Fibroblast of pulmonary artery (primary cell): ENCODE results near the gene FAM174C.
A peak's percentile ranks its signal among the peaks of the same experiment; 100 is the strongest.

Source experiments
- DNase-seq: peaks from one replicate; pipeline ENCODE4 v3.0.0-alpha.2; 2010; ENCODE audit warnings: low read depth
- H3K4me3 ChIP-seq: replicated peaks from 2 replicates; pipeline ENCODE4 v1.5.1; 2011; ENCODE audit warnings: low read depth, mild to moderate bottlenecking, control low read depth, low read length, moderate library complexity
- TF ChIP-seq, protein P1 (sequence below): IDR thresholded peaks from 2 replicates; pipeline ENCODE4 v1.5.1; 2011; ENCODE audit warnings: mild to moderate bottlenecking, control low read depth, low read length, inconsistent platforms; ENCODE audit errors: missing control alignments

Gene FAM174C

DNA sequence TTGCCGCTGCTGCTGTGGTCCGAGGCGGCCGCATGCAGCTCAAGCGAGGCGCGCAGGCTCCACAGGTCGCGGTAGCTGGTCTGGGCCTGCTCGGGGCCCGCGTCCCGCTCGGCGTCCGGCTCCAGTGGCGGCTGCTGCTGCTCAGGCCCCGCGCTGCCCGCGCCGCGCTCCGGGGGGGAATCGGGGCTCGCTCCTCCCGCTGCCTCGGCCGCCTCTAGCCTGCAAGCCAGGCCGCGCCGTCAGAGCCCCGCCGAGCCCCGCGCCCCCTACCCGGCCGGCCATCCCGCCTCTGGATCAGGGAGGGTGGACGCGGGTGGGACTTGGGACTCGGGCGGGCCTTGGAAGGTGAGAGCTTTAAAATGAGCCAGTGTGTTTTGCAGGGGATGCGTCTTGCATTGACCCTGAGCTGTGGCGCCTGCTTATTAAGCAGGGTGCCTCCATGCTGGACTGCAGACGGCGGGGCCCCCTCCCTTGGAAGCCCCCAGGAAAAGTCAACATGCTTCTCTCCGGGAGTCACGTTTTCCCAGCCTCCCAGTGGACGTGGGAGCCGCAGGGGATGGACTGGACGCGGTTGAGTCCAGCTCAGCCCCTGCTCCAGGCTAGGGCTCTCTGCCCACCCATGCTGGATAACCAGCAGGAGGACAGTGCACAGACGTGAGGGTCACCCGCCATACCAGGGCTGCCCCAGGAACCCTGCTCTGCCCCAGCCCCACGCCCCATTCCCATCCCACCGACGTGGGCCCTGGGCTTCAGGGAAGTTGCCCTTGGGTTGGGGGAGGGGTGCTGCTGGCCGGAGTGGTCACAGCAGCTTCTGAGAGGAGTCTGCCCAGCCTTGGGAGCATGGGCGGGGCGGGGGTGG, 45.2 kb upstream of the FAM174C start:
- TF ChIP-seq, protein P1, sequence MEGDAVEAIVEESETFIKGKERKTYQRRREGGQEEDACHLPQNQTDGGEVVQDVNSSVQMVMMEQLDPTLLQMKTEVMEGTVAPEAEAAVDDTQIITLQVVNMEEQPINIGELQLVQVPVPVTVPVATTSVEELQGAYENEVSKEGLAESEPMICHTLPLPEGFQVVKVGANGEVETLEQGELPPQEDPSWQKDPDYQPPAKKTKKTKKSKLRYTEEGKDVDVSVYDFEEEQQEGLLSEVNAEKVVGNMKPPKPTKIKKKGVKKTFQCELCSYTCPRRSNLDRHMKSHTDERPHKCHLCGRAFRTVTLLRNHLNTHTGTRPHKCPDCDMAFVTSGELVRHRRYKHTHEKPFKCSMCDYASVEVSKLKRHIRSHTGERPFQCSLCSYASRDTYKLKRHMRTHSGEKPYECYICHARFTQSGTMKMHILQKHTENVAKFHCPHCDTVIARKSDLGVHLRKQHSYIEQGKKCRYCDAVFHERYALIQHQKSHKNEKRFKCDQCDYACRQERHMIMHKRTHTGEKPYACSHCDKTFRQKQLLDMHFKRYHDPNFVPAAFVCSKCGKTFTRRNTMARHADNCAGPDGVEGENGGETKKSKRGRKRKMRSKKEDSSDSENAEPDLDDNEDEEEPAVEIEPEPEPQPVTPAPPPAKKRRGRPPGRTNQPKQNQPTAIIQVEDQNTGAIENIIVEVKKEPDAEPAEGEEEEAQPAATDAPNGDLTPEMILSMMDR, result no peak
- DNase-seq, result no peak
- no peak overlapping the region for H3K4me3 ChIP-seq

DNA sequence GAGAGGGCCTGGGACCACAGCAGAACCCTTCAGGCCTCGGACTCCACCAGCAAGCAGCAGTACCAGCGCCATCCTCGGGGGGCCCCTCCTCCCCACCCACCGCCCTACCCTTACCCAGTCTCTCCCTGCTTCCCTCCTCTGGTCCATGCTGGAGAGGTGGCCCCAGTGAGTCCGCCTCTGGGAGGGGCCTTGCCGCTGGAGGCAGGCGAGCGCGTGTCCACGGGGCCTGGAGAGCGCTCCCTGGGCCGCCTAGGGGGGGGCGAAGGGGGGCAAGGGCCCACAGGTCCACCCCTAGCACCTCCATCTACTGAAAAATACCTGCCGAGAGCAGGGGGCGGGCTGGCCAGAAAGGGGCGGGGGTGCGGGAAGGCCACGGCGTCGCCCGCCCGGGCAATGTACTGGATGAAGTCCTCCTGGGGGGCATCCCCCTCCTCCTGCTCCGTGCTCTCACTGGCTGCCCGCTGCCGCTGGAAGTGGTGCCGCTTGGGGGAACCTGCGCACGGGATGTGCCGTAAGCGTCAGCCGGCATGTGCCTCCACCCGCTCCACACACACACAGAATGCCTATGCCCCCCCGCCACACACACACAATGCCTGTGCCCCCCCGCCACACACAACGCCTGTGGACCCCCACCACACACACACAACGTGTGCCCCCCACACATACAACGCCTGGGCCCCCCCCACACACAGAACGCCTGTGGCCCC, 44.4 kb upstream of the FAM174C start:
- TF ChIP-seq, protein P1, result no peak
- DNase-seq, result no peak

DNA sequence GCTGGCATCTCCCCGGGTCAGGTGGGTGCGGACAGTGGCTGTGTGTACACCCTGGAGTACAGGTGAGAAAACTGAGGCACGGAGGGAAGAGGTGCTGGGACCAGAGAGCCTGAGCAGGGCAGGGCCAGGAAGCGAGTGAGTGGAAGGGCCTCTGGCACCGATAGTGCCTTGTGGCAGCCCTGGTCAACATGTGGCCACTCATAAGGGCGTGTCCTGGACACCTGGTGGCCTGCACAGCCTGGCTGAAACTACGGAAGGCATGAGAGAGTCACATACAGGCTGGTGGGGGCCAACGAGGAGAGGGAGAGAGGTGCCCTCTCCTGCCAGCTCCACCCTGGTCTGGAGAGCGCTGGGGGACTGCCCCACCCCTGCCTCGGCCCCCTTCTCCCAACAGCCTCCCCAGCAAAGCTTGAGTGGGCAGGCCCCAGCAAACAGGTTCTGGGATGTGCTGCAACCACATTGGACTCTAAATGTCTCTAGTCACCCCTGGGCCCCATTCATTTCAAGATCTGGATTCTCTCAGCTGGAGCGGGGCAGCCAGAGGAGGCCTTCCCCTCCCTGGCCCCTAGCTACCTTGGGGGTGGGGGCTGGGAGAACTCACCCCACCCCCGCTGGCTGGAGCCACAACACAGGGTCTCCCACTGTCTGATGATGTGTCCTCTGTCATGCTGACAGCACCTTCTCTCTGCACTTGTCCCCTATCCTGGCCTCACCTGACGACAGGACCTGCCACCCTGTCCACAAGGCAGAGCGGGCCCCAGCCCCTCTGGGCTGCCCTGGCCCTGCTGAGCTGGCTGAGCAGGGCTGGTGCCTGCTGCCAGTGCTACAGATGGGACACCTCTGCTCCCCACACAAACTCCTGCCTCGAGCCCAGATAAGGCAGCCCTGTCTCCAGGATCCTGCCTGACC, 43.3 kb upstream of the FAM174C start:
- TF ChIP-seq, protein P1, result no peak
- DNase-seq, result no peak
- H3K4me3 ChIP-seq, result no peak overlapping the region

More for the DNA sequence above, 44.4 kb upstream of the FAM174C start:
- no peak overlapping the region for H3K4me3 ChIP-seq

DNA sequence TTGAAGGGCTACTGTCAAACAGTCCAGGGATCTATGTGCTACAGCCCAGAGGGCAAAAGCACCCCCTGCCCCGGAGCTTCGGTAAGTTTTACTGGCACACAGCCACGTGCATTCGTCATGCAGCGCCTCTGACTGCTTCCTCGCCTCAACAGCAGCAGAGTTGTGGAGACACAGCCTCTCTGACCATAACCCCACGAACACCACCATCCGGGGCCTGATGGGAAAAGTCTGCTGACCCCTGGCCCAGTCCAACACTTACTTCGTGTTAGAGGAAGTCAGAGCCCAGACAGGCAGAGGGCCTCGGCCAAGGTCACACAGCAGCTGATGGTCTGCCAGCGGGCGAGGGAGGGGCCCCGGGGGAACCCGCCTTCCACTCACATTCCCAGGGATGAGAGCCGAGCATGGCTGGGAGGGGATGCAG, 42.7 kb upstream of the FAM174C start:
- TF ChIP-seq, protein P1, result no peak
- peak; percentile 69 for DNase-seq
- no peak overlapping the region for H3K4me3 ChIP-seq

DNA sequence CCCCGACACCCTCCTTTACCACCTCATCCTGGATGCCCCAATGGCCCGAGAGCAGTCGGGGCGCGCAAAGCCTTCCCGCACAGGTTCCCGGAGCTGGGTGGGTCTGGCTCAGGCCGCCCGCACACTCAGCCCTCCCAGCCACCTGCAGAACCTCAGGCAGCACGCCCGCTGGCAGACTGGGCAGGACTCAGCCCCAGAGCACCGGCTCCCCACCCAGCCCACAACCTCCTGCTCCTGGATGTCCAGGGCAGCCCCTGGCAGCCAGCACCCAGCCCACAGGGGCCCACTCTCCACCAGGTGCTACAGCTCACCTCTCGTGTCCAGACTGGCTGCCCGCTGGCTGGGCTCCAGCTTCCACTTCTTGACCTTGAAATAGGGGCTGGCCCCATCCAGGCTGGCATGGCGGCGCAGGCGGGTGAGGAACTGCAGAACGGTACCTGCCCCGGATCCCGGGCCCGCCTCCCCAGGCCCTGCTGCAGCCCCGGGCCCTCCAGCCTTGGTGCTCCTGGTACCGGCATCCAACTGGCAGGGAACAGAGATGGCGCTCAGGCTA, 42.1 kb upstream of the FAM174C start:
- no peak overlapping the region for H3K4me3 ChIP-seq
- TF ChIP-seq, protein P1, result no peak
- no peak for DNase-seq

DNA sequence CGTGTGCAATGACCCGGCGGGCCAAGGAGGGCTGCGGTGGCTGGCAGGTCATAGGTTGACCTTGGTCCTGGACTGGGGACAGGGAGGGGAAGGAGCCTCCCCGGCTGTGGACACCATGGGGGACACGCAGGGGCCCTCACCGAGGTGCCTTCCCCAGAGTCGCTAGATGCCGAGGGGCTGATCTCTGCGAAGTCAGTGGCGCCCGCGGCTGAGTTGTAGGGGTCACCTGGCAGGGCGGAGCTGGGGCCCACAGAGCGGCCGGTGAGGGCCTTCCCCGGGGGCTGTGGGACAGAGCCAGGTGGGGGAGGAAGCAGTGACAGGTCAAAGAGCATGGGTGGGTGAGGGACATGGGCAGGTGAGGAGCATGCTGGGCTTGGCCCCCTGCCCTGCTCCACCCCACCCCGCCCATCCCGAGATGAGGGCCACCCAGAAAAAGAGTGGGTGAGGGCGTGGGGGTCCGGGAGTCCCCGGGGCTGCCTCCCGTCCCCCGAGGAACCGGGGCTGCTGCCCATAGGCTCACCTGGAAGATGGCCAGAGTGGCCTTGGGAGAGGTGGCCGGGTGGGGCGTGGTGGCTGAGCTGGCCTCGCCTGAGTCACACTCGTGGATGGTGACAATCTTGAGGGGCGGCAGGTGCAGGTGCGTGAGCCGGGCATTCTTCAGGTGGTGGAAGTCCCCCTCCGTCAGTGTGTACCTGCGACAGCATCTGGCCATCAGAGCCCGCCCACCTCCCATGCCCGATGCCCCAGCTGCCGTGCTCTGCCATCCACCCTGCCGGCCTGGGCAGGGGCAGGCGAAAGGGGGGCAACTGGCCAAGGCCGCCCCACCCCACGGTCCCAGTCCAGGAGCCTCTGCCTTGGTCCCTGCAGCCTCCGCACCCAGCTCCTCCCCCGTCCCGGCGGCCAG, 41.0 kb upstream of the FAM174C start:
- H3K4me3 ChIP-seq, result no peak overlapping the region
- no peak for DNase-seq
- TF ChIP-seq, protein P1, result no peak
